IMR-90 (cell line): ENCODE measurements around the gene CACNA2D1.

Experiments
- BHLHE40 ChIP-seq: fragments of 150-350 bp; IDR thresholded peaks from 2 replicates; pipeline ENCODE4 v1.6.1; 2016; ENCODE audit warnings: mild to moderate bottlenecking, low read depth, low read length
- MAZ ChIP-seq: IDR thresholded peaks from 2 replicates; pipeline ENCODE4 v1.6.1; 2012; ENCODE audit warnings: low read depth, mild to moderate bottlenecking, low read length, improper control_type of control experiment, moderate library complexity, borderline replicate concordance
- MXI1 ChIP-seq: IDR thresholded peaks from 2 replicates; pipeline ENCODE4 v1.6.1; 2012; ENCODE audit warnings: low read depth, mild to moderate bottlenecking, low read length, moderate library complexity, borderline replicate concordance
- POLR2A ChIP-seq: IDR thresholded peaks from 2 replicates; pipeline ENCODE4 v1.6.1; 2012; ENCODE audit warnings: mild to moderate bottlenecking, low read depth, low read length
- TF ChIP-seq, protein P1 (sequence below): conservative IDR thresholded peaks from 2 replicates; pipeline ENCODE4 v1.5.1; 2012; ENCODE audit warnings: mild to moderate bottlenecking, low read depth, low read length, improper control_type of control experiment
- TF ChIP-seq, protein P2 (sequence below): fragments of 150-350 bp; IDR thresholded peaks from 2 replicates; pipeline ENCODE4 v1.6.1; 2017; ENCODE audit warnings: mild to moderate bottlenecking, antibody characterized with exemption, low read length, low read depth

DNA sequence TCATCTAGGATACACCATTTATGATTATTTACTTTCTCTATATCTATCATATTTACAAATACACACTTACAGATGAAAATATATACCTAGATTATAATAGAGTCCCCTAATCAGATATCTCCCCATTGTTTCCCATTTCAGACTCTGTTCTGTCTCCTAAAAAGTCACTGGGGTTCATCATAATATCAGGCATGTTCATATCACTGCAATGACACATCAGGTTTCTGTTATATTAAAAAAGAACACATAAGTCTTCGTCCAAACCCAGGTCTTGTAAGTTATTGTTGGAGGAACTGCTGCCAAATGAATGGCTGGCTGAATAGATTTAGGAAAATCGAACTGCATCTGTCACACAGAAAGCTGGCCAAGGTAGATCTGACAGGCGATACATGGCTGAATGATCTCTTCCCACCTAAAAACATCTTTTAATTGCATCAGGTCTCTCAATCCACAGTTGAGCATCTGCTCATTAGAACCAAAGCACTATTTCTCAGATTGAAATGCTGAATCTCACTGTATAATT is 178.7 kb downstream of the CACNA2D1 start:
- TF ChIP-seq, protein P1, sequence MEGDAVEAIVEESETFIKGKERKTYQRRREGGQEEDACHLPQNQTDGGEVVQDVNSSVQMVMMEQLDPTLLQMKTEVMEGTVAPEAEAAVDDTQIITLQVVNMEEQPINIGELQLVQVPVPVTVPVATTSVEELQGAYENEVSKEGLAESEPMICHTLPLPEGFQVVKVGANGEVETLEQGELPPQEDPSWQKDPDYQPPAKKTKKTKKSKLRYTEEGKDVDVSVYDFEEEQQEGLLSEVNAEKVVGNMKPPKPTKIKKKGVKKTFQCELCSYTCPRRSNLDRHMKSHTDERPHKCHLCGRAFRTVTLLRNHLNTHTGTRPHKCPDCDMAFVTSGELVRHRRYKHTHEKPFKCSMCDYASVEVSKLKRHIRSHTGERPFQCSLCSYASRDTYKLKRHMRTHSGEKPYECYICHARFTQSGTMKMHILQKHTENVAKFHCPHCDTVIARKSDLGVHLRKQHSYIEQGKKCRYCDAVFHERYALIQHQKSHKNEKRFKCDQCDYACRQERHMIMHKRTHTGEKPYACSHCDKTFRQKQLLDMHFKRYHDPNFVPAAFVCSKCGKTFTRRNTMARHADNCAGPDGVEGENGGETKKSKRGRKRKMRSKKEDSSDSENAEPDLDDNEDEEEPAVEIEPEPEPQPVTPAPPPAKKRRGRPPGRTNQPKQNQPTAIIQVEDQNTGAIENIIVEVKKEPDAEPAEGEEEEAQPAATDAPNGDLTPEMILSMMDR, result no peak
- TF ChIP-seq, protein P2, sequence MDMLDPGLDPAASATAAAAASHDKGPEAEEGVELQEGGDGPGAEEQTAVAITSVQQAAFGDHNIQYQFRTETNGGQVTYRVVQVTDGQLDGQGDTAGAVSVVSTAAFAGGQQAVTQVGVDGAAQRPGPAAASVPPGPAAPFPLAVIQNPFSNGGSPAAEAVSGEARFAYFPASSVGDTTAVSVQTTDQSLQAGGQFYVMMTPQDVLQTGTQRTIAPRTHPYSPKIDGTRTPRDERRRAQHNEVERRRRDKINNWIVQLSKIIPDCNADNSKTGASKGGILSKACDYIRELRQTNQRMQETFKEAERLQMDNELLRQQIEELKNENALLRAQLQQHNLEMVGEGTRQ, result no peak
- TF ChIP-seq POLR2A, result no peak
- TF ChIP-seq MAZ, result no peak
- TF ChIP-seq MXI1, result no peak
- TF ChIP-seq BHLHE40, result no peak
